Gastrocnemius medialis (tissue), 4 donors: ENCODE results near the gene KAT8. TPM values are rescaled to one million over a fixed set of nuclear protein-coding genes. Genes with fewer than 3 reads are reported as not detected.

Experiments
- ATAC-seq, 2 donors: fragments of 150-250 bp; one replicate each; pipeline ENCODE4 v1.9.1; 2016
- DNase-seq, 2 donors: peaks; one replicate each; pipeline ENCODE4 v3.0.0-alpha.2; 2019
- H3K27ac ChIP-seq, 4 donors: fragments of 200-600 bp; sonication (generic); 1 replicate in 1 of 4; 2 replicates in 3 of 4; pipeline ENCODE4 v1.5.1; 2016 to 2018; ENCODE audit warnings: mild to moderate bottlenecking in 2 of 4, moderate library complexity in 1 of 4
- H3K27me3 ChIP-seq, 3 donors: fragments of 200-600 bp; sonication (generic) in 2 of 3; 1 replicate in 1 of 3; 2 replicates in 2 of 3; pipeline versions ENCODE4 v1.5.1 to v1.6.0; 2016 to 2019; ENCODE audit warnings: mild to moderate bottlenecking in 1 of 3, moderate library complexity in 1 of 3
- H3K36me3 ChIP-seq, 2 donors: fragments of 200-600 bp; sonication (generic) in 1 of 2; one replicate each; pipeline ENCODE4 v1.5.1; 2017 to 2018
- H3K4me1 ChIP-seq, 2 donors: fragments of 200-600 bp; sonication (generic) in 1 of 2; one replicate each; pipeline ENCODE4 v1.5.1; 2016 to 2017; ENCODE audit warnings: mild to moderate bottlenecking in 2 of 2
- H3K4me3 ChIP-seq, 4 donors: fragments of 200-600 bp; sonication (generic) in 3 of 4; 1 replicate in 1 of 4; 2 replicates in 3 of 4; pipeline ENCODE4 v1.5.1; 2016 to 2019; ENCODE audit warnings: mild to moderate bottlenecking in 2 of 4
- H3K9me3 ChIP-seq, 3 donors: fragments of 200-600 bp; sonication (generic) in 2 of 3; 1 replicate in 1 of 3; 2 replicates in 2 of 3; pipeline ENCODE4 v1.5.1; 2016 to 2019
- POLR2A ChIP-seq, 2 donors: fragments of 450-650 bp; IDR thresholded peaks; one replicate each; pipeline ENCODE4 v1.6.1; 2017; ENCODE audit warnings: antibody characterized with exemption in 2 of 2, mild to moderate bottlenecking in 2 of 2, moderate library complexity in 2 of 2
- in situ Hi-C, 4 donors: fragments of 200-750 bp; cut with MboI; loops; one replicate each; pipeline versions ENCODE4 v1.15.0 to v1.8.0; 2017; ENCODE audit warnings: low sequenced_read_pairs in 4 of 4
- intact Hi-C: fragments of 100-400 bp; cut with DNase I; formaldehyde crosslinking; loops from one replicate; pipeline ENCODE4 v1.15.1; 2023; ENCODE audit warnings: low total_unique reads
- total RNA-seq, 4 donors: library from RNA; depleted of rRNA; stranded (reverse); fragments of >200 nt; gene quantifications; one replicate each; pipeline versions ENCODE4 v1.1.0 to v1.2.3, GENCODE V29; 2016
- TF ChIP-seq, protein P1 (sequence below), 5 experiments: fragments of 450-650 bp in 3 of 5; fragments of 200-600 bp in 2 of 5; sonication (generic) in 2 of 5; IDR thresholded peaks in 4 of 5; conservative IDR thresholded peaks in 1 of 5; 1 replicate in 4 of 5; 2 replicates in 1 of 5; pipeline ENCODE4 v1.5.1; 2016 to 2019; ENCODE audit warnings: antibody characterized with exemption in 5 of 5, mild to moderate bottlenecking in 3 of 5, moderate library complexity in 3 of 5

The KAT8 gene
- total RNA-seq, 4 donors from 2014 or later, result 44.3 to 102 (median 54.3) TPM

DNA sequence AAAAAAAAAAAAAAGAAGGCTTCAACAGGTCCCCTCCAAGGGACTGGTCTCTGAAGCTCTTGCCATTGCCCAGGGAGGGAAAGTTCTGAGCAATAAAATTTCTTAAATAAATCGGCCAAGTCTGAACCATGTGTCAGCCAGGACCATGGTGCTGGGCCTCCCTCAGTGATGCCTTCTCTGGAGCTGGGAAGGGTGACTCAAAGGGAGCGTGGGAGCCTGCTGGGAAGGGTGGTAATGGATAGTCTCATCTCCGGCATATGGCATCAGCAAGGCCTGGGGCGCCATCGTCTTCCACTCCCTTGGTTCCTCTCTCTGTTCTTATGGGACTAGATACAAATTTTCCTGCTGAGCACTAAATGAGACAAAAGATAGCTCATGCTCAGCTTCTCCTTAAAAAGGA lies 25.1 kb upstream of the KAT8 start:
- Histone ChIP-seq H3K4me3 (no peak overlapping the region), H3K4me1 (peaks cover 8 to 13% of the 10 kb centered on the region in 2 donors), H3K9me3 (no peaks in the 10 kb centered on the region), H3K27me3 (no peaks in the 10 kb centered on the region), H3K36me3 (peaks cover 0 to 10% of the 10 kb centered on the region in 2 donors), H3K27ac (no peak overlapping the region)
- DNase-seq, result no peak
- no peak for TF ChIP-seq POLR2A (IDR thresholded peaks at IDR 0.05)
- TF ChIP-seq, protein P1, sequence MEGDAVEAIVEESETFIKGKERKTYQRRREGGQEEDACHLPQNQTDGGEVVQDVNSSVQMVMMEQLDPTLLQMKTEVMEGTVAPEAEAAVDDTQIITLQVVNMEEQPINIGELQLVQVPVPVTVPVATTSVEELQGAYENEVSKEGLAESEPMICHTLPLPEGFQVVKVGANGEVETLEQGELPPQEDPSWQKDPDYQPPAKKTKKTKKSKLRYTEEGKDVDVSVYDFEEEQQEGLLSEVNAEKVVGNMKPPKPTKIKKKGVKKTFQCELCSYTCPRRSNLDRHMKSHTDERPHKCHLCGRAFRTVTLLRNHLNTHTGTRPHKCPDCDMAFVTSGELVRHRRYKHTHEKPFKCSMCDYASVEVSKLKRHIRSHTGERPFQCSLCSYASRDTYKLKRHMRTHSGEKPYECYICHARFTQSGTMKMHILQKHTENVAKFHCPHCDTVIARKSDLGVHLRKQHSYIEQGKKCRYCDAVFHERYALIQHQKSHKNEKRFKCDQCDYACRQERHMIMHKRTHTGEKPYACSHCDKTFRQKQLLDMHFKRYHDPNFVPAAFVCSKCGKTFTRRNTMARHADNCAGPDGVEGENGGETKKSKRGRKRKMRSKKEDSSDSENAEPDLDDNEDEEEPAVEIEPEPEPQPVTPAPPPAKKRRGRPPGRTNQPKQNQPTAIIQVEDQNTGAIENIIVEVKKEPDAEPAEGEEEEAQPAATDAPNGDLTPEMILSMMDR (IDR thresholded peaks at IDR 0.05 in 4 of 5, conservative IDR thresholded peaks at IDR 0.05 in 1 of 5), result no peak
- intact Hi-C loops, result no loop called here
- no peak for ATAC-seq
- in situ Hi-C loops, result loop anchor here in 2 of 4 donors (10.0 to 25.0 kb wide), 2 partner anchors 62 to 105 kb away; partner anchors contain the start of genes HSD3B7 (in 1 of the 2) and PRSS36 (in 1 of the 2)

DNA sequence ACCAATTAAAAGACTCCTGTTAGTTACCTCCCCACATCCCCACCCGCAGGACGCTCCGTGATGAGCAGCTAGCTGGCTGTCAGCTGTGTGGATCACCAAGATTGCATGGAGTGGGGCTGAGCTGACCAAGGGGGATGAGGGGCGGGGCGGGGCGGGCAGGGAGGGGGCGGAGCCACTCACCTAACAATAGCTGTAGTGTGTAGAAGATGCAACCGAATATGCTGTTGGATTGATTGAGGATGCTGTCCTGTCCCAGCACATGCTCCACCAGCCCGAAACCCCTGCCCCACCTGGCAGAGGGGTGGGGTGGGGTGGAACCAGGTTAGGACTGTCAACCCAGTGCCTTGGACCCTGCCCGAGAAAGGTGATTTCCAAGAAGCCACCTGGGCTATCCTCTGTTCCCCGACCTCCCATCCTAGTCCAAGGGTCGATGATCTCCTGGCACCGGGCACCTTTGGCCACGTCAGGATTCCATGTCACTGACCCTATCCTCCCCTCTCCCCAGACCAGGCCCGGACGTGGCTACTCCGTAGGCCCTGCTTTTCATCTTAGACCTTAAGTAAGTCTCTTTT lies 24.2 kb upstream of the KAT8 start:
- no peak for DNase-seq
- intact Hi-C loops, result no loop called here
- H3K9me3 ChIP-seq, result no peaks in the 10 kb centered on the region
- no peaks in the 10 kb centered on the region for H3K27me3 ChIP-seq
- peak overlapping the region in 3 of 4 donors; percentile 88 to 94 (median 93) for H3K27ac ChIP-seq
- H3K4me1 ChIP-seq, result peaks cover 8 to 13% of the 10 kb centered on the region in 2 donors
- H3K4me3 ChIP-seq, result peak overlapping the region in 3 of 4 donors; percentile 74 to 79 (median 75)
- TF ChIP-seq, protein P1 (IDR thresholded peaks at IDR 0.05 in 4 of 5, conservative IDR thresholded peaks at IDR 0.05 in 1 of 5), result no peak
- no peak for TF ChIP-seq POLR2A (IDR thresholded peaks at IDR 0.05)
- H3K36me3 ChIP-seq, result peaks cover 0 to 10% of the 10 kb centered on the region in 2 donors
- in situ Hi-C loops, result loop anchor here in 2 of 4 donors (10.0 to 25.0 kb wide), 2 partner anchors 62 to 106 kb away; partner anchors contain the start of genes HSD3B7 (in 1 of the 2) and PRSS36 (in 1 of the 2)
- no peak for ATAC-seq

DNA sequence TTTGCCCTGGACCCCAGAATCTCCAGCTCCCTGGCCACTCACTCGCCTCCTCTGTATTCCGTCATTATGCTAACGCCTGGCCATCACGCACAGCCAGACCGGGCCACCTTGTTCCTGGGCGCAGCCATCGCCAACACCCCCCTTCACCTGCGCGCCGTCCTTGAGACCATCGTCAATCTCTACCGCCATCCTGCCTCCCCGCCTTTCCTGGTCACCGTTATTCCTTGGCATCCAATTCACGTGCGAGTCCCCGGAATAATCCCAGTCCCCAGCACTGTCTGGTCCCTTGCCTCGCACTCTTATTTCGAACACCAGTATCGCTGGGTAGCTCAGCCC lies 23.4 kb upstream of the KAT8 start:
- no peaks in the 10 kb centered on the region for H3K27me3 ChIP-seq
- ATAC-seq, result peak; percentile 11
- H3K36me3 ChIP-seq, result peaks cover 0 to 10% of the 10 kb centered on the region in 2 donors
- TF ChIP-seq POLR2A (IDR thresholded peaks at IDR 0.05), result no peak
- TF ChIP-seq, protein P1 (IDR thresholded peaks at IDR 0.05 in 4 of 5, conservative IDR thresholded peaks at IDR 0.05 in 1 of 5), result no peak
- H3K4me3 ChIP-seq, result peak overlapping the region; percentile 74 to 86 (median 77)
- H3K27ac ChIP-seq, result peak overlapping the region; percentile 88 to 94 (median 94)
- no peak for DNase-seq
- in situ Hi-C loops, result loop anchor here in 2 of 4 donors (10.0 to 25.0 kb wide), 2 partner anchors 61 to 107 kb away; partner anchors contain the start of genes HSD3B7 (in 1 of the 2) and PRSS36 (in 1 of the 2)
- intact Hi-C loops, result loop anchor here (1.0 to 2.0 kb wide), 3 partner anchors 20 to 109 kb away; partner anchors contain the start of genes HSD3B7, ZNF646 and ZNF668
- H3K4me1 ChIP-seq, result peaks cover 8 to 13% of the 10 kb centered on the region in 2 donors
- H3K9me3 ChIP-seq, result no peaks in the 10 kb centered on the region

DNA sequence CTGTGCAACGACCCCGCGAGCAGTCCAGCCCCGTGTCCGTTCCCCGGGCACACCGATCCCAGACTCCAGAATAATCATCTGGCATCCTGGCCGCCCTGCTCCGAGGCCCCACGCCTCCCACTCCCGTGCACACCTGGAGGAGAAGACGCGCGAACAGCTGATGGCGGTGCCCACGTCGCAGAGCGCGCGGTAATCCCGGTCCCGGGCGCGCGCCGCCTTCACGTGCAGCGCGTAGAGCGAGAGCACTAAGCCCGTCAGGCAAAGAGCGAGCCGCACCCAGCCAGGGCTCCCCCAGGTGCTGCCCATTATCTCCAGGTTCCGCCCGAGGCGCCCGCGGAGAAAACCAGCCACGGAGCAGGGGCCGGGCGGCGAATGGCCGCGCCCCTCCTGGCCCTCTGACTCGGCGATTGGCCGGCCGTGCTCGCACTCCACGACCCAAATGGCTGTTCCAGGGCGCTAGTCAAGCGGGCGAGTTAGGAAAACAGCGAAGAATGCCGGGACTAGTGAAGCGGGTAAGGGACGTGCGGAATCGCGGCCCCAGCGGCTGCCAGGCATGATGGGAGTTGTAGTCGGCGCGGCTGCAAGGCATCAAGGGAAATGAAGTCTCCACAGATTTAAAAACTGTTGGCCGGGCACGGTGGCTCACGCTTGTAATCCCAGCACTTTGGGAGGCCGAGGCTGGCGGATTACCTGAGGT lies 22.9 kb upstream of the KAT8 start, which contains the start of gene VKORC1:
Gene VKORC1, minus strand, starts transcription at position 374 of the 697 bp plus-strand sequence. Its CDS starts 68 bp downstream, at position 306.
- H3K27ac ChIP-seq, result peak within 1 kb of the TSS; percentile 88 to 94 (median 94)
- H3K27me3 ChIP-seq, result no peaks in the 10 kb centered on the region
- no peaks in the 10 kb centered on the region for H3K9me3 ChIP-seq
- in situ Hi-C loops, result loop anchor here in 2 of 4 donors (10.0 to 25.0 kb wide), 2 partner anchors 60 to 107 kb away; partner anchors contain the start of genes HSD3B7 (in 1 of the 2) and PRSS36 (in 1 of the 2)
- peak within 1 kb of the TSS; percentile 74 to 86 (median 77) for H3K4me3 ChIP-seq
- peak; percentile 94 to 98 for ATAC-seq
- peaks cover 8 to 13% of the 10 kb centered on the region in 2 donors for H3K4me1 ChIP-seq
- peaks cover 0 to 10% of the 10 kb centered on the region in 2 donors for H3K36me3 ChIP-seq
- DNase-seq, result peak; percentile 95 to 96
- TF ChIP-seq, protein P1 (IDR thresholded peaks at IDR 0.05 in 4 of 5, conservative IDR thresholded peaks at IDR 0.05 in 1 of 5), result peak in 3 of 5 experiments; percentile 10 to 12 (median 11)
- peak; percentile 76 to 79 for TF ChIP-seq POLR2A (IDR thresholded peaks at IDR 0.05)
- intact Hi-C loops, result loop anchor here (1.0 to 2.0 kb wide), 3 partner anchors 20 to 110 kb away; partner anchors contain the start of genes HSD3B7, ZNF646 and ZNF668
